HepG2 (cell line): ENCODE measurements around the gene TOMM20. TPM values are rescaled to one million over a fixed set of nuclear protein-coding genes. Genes with fewer than 3 reads are reported as not detected.
A peak's percentile ranks its signal among the peaks of the same experiment; 100 is the strongest.

Experiments used
- ATF1 ChIP-seq: IDR thresholded peaks from 2 replicates; pipeline ENCODE4 v1.6.1; 2016; ENCODE audit warnings: mild to moderate bottlenecking, control low read depth
- ETV5 ChIP-seq: IDR thresholded peaks from 2 replicates; pipeline ENCODE4 v1.6.1; 2018; ENCODE audit warnings: missing biosample characterization, missing genetic modification reagents, inconsistent platforms, borderline replicate concordance
- FIP1L1 ChIP-seq: fragments of 200-400 bp; formaldehyde crosslinking; IDR thresholded peaks from 2 replicates; pipeline ENCODE4 v1.6.1; 2018; ENCODE audit warnings: low read depth, mild to moderate bottlenecking, low read length, moderate library complexity, borderline replicate concordance; ENCODE audit not compliant: insufficient read depth
- GFI1 ChIP-seq: sonication (generic); formaldehyde crosslinking; IDR thresholded peaks from 2 replicates; pipeline ENCODE4 v1.5.0; 2020; ENCODE audit warnings: missing genetic modification reagents, mild to moderate bottlenecking, borderline replicate concordance
- GZF1 ChIP-seq: sonication (generic); formaldehyde crosslinking; IDR thresholded peaks from 2 replicates; pipeline ENCODE4 v1.5.1; 2020; ENCODE audit warnings: mild to moderate bottlenecking, missing genetic modification reagents
- HOXA3 ChIP-seq: sonication (generic); formaldehyde crosslinking; IDR thresholded peaks from 2 replicates; pipeline ENCODE4 v1.5.0; 2020; ENCODE audit warnings: missing genetic modification reagents
- KDM6A ChIP-seq: IDR thresholded peaks from 2 replicates; pipeline ENCODE4 v1.6.1; 2016; ENCODE audit warnings: low read depth
- KLF11 ChIP-seq: IDR thresholded peaks from 2 replicates; pipeline ENCODE4 v1.6.1; 2016; ENCODE audit warnings: missing compliant biosample characterization
- MXD4 ChIP-seq: IDR thresholded peaks from 2 replicates; pipeline ENCODE4 v1.6.1; 2016; ENCODE audit warnings: mild to moderate bottlenecking, missing biosample characterization, missing genetic modification reagents
- PAX8 ChIP-seq: sonication (generic); formaldehyde crosslinking; IDR thresholded peaks from 2 replicates; pipeline ENCODE4 v1.8.0; 2022; ENCODE audit warnings: mild to moderate bottlenecking, missing genetic modification reagents, borderline replicate concordance
- RBFOX2 ChIP-seq: fragments of 200-400 bp; formaldehyde crosslinking; IDR thresholded peaks from 2 replicates; pipeline ENCODE4 v1.6.1; 2017; ENCODE audit warnings: low read depth, mild to moderate bottlenecking, low read length
- REXO4 ChIP-seq: sonication (generic); formaldehyde crosslinking; IDR thresholded peaks from 2 replicates; pipeline ENCODE4 v1.8.0; 2022; ENCODE audit warnings: missing genetic modification reagents, mild to moderate bottlenecking, borderline replicate concordance
- ZNF256 ChIP-seq: sonication (generic); formaldehyde crosslinking; conservative IDR thresholded peaks from 2 replicates; pipeline ENCODE4 v1.4.0; 2020; ENCODE audit warnings: missing genetic modification reagents
- ZNF264 ChIP-seq: sonication (generic); formaldehyde crosslinking; IDR thresholded peaks from 2 replicates; pipeline ENCODE4 v1.4.0; 2020; ENCODE audit warnings: missing genetic modification reagents
- ZNF333 ChIP-seq: sonication (generic); formaldehyde crosslinking; IDR thresholded peaks from 2 replicates; pipeline ENCODE4 v1.4.0; 2020; ENCODE audit warnings: mild to moderate bottlenecking, missing genetic modification reagents, borderline replicate concordance
- ZNF350 ChIP-seq: sonication (generic); formaldehyde crosslinking; IDR thresholded peaks from 2 replicates; pipeline ENCODE4 v1.4.0; 2020; ENCODE audit warnings: mild to moderate bottlenecking, low read depth, missing genetic modification reagents, borderline replicate concordance
- ZNF367 ChIP-seq: sonication (generic); formaldehyde crosslinking; IDR thresholded peaks from 2 replicates; pipeline ENCODE4 v1.4.0; 2020; ENCODE audit warnings: missing genetic modification reagents, borderline replicate concordance
- ZNF552 ChIP-seq: sonication (generic); formaldehyde crosslinking; IDR thresholded peaks from 2 replicates; pipeline ENCODE4 v1.9.0; 2022; ENCODE audit warnings: missing genetic modification reagents, mild to moderate bottlenecking, borderline replicate concordance
- ZNF614 ChIP-seq: IDR thresholded peaks from 2 replicates; pipeline ENCODE4 v1.6.1; 2018; ENCODE audit warnings: missing biosample characterization, missing genetic modification reagents, inconsistent platforms, borderline replicate concordance
- ZNF773 ChIP-seq: sonication (generic); formaldehyde crosslinking; IDR thresholded peaks from 2 replicates; pipeline ENCODE4 v1.4.0; 2020; ENCODE audit warnings: missing genetic modification reagents, borderline replicate concordance
- ZNF781 ChIP-seq: sonication (generic); formaldehyde crosslinking; IDR thresholded peaks from 2 replicates; pipeline ENCODE4 v1.5.1; 2020; ENCODE audit warnings: borderline replicate concordance, mild to moderate bottlenecking, missing genetic modification reagents; ENCODE audit errors: not compliant biosample characterization
- ZNF839 ChIP-seq: sonication (generic); formaldehyde crosslinking; IDR thresholded peaks from 2 replicates; pipeline ENCODE4 v1.4.0; 2020; ENCODE audit warnings: missing genetic modification reagents, mild to moderate bottlenecking, borderline replicate concordance
- ZNF850 ChIP-seq: sonication (generic); formaldehyde crosslinking; conservative IDR thresholded peaks from 2 replicates; pipeline ENCODE4 v1.9.0; 2021; ENCODE audit warnings: mild to moderate bottlenecking, missing genetic modification reagents
- polyA plus RNA-seq, 8 experiments: library from polyadenylated mRNA; depleted of rRNA in 3 of 8; stranded (reverse) in 7 of 8; unstranded in 1 of 8; fragments of >200 nt; fragmentation: Illumina TruSeq in 4 of 8; extraction: Trizol in 4 of 8; gene quantifications; 2 replicates each; pipeline versions ENCODE4 v1.2.1 to v1.2.3, GENCODE V29; 2011 to 2016; ENCODE audit warnings: low read depth in 4 of 8, missing spikeins in 1 of 8, mixed read lengths in 1 of 8; ENCODE audit not compliant: insufficient read depth in 1 of 8
- total RNA-seq, 5 experiments: library from RNA; depleted of rRNA; stranded (reverse); fragments of >200 nt; fragmentation: Illumina TruSeq; extraction: Trizol; gene quantifications; 2 replicates each; pipeline ENCODE4 v1.2.3, GENCODE V29; 2016; ENCODE audit warnings: low read depth in 1 of 5
- TF ChIP-seq, protein P1 (sequence below): sonication (generic); formaldehyde crosslinking; IDR thresholded peaks from 2 replicates; pipeline ENCODE4 v1.8.1; 2023; ENCODE audit warnings: missing genetic modification reagents, inconsistent platforms, borderline replicate concordance
- TF ChIP-seq, protein P2 (sequence below): sonication (generic); formaldehyde crosslinking; IDR thresholded peaks from 2 replicates; pipeline ENCODE4 v1.4.0; 2020; ENCODE audit warnings: missing genetic modification reagents, borderline replicate concordance
- TF ChIP-seq, protein P3 (sequence below): sonication (generic); formaldehyde crosslinking; IDR thresholded peaks from 2 replicates; pipeline ENCODE4 v1.8.0; 2022; ENCODE audit warnings: missing genetic modification reagents, low read depth, mild to moderate bottlenecking, borderline replicate concordance

The TOMM20 gene
- total and polyA plus RNA-seq, 2 of the 13 experiments (the other 11 are each of a cell fraction or from before 2014, with no cell fraction given): 153 to 376 TPM

DNA sequence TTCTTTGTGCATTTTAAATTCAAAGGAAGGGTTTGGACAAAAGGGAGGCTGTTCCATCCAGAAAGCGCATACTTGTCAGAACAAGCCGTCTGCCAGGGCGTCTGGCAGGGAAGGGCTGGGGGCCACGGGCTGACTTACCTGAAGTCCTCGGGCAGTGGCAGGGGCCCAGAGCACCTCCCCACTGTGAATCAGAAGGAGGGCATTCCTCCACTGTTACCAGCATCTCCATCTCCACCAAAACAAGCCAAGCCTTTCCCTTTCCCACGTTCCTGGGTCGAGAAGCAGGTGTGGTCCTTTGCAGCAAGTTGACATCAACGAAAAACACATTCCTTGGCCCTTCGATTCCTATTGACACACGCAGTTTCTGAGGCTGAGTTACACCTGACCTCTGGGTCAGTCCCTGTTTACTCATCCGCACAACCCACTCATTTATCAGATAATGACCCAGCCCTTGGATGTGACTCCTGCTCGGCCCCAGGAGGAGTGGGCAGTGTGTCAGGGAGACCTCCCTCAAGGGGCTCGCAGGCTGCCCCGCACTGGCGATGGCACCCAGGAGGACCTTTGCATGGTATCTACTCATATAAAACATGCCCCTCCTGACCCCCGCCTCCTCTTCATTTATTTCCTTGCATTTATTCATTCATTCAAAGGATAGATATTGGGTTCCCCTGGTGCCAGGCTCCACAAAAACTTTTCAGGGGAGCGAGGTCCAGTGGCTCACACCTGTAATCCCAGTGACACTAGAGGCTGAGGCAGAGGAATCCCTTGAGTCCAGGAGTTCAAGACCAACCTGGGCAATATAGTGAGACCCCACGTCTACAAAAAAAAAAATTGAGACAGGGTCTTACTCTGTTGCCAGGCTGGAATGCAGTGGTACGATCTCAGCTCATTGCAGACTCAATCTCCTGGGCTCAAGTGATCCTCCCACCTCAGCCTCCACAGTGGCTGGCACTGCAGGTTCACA lies 60.2 kb downstream of the TOMM20 start (continued):
- TF ChIP-seq, protein P1, sequence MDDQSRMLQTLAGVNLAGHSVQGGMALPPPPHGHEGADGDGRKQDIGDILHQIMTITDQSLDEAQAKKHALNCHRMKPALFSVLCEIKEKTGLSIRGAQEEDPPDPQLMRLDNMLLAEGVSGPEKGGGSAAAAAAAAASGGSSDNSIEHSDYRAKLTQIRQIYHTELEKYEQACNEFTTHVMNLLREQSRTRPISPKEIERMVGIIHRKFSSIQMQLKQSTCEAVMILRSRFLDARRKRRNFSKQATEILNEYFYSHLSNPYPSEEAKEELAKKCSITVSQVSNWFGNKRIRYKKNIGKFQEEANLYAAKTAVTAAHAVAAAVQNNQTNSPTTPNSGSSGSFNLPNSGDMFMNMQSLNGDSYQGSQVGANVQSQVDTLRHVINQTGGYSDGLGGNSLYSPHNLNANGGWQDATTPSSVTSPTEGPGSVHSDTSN (CRISPR knock-in tag): no peak
- TF ChIP-seq ZNF839 (CRISPR knock-in tag) (no peak), ZNF350 (CRISPR knock-in tag) (peak; percentile 67; the same call in 1 of the 2 replicates), ZNF333 (CRISPR knock-in tag) (no peak), GZF1 (CRISPR knock-in tag) (no peak), FIP1L1 (no peak), RBFOX2 (peak; percentile 86), ZNF552 (CRISPR knock-in tag) (no peak), KLF11 (peak; percentile 87), ZNF773 (no peak), ATF1 (CRISPR knock-in tag) (no peak), HOXA3 (peak; percentile 89), ETV5 (peak; percentile 73; the same call in 1 of the 2 replicates), ZNF264 (CRISPR knock-in tag) (no peak), MXD4 (peak; percentile 78; the same call in 1 of the 2 replicates), KDM6A (no peak; the same call in 1 of the 2 replicates), ZNF850 (no peak), ZNF367 (CRISPR knock-in tag) (no peak), GFI1 (CRISPR knock-in tag) (peak; percentile 81), REXO4 (CRISPR knock-in tag) (no peak), ZNF781 (CRISPR knock-in tag) (peak; percentile 21), ZNF256 (CRISPR knock-in tag) (no peak), ZNF614 (CRISPR knock-in tag) (peak; percentile 92), PAX8 (CRISPR knock-in tag) (no peak)
- TF ChIP-seq, protein P2, sequence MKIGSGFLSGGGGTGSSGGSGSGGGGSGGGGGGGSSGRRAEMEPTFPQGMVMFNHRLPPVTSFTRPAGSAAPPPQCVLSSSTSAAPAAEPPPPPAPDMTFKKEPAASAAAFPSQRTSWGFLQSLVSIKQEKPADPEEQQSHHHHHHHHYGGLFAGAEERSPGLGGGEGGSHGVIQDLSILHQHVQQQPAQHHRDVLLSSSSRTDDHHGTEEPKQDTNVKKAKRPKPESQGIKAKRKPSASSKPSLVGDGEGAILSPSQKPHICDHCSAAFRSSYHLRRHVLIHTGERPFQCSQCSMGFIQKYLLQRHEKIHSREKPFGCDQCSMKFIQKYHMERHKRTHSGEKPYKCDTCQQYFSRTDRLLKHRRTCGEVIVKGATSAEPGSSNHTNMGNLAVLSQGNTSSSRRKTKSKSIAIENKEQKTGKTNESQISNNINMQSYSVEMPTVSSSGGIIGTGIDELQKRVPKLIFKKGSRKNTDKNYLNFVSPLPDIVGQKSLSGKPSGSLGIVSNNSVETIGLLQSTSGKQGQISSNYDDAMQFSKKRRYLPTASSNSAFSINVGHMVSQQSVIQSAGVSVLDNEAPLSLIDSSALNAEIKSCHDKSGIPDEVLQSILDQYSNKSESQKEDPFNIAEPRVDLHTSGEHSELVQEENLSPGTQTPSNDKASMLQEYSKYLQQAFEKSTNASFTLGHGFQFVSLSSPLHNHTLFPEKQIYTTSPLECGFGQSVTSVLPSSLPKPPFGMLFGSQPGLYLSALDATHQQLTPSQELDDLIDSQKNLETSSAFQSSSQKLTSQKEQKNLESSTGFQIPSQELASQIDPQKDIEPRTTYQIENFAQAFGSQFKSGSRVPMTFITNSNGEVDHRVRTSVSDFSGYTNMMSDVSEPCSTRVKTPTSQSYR (CRISPR knock-in tag): peak; percentile 62; the same call in 1 of the 2 replicates
- TF ChIP-seq, protein P3, sequence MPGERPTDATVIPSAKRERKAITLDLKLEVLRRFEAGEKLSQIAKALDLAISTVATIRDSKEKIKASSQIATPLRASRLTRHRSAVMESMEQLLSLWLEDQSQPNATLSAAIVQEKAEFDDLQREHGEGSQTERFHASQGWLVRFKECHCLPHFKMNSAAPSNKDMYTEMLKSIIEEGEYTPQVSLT (CRISPR knock-in tag): no peak
